ENCODE measurements around the gene LILRA2.
"Not testable (repeated sequence)": the region's sequence is repeated elsewhere in the genome, so short reads cannot be mapped to it uniquely, and the experiment has no call there.

Gene LILRA2

DNA sequence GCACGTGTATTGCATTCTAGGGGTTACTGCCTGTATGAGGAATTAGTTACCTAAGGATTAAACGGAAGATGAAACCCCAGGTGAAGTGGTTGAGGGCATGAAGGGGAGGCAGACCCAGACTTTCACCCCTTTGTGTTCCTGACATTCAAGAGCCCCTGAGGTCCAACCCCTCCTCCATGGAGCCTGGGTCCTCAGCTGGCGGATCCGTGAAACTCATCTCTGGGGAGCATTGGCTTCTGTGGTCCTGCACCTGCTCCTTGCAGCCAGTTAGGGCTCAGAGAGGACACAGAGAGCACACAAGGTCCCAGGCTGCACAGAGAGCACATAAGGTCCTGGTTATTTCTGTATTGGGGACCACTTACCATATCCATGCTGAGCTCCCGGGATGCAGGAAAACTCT lies 12.8 kb downstream of the LILRA2 start:
- Mint-ChIP-seq H3K9me3 (peaks cover 57% of the 10 kb centered on the region), H3K4me1 (no peaks in the 10 kb centered on the region), H3K4me3 (no peak overlapping the region), H3K27ac (no peak overlapping the region), H3K36me3 (ENCODE audit: low read depth) (peaks cover 4% of the 10 kb centered on the region), H3K27me3 (ENCODE audit: low read depth) (no peaks in the 10 kb centered on the region)
- TF ChIP-seq CTCF (IDR thresholded peaks at IDR 0.05; ENCODE audit: unreplicated experiment in 3 of 3), result no peak

- Mint-ChIP-seq H3K4me3 (no peak overlapping the region), H3K27ac (no peak overlapping the region), H3K9me3 (peaks cover 62% of the 10 kb centered on the region), H3K27me3 (ENCODE audit: low read depth) (no peaks in the 10 kb centered on the region), H3K4me1 (no peaks in the 10 kb centered on the region), H3K36me3 (ENCODE audit: low read depth) (peaks cover 4% of the 10 kb centered on the region)
- TF ChIP-seq CTCF (IDR thresholded peaks at IDR 0.05; ENCODE audit: unreplicated experiment in 3 of 3), result no peak
Measured at GRCh38 chr19:54587026-54587425, 13.4 kb downstream of the LILRA2 start.

DNA sequence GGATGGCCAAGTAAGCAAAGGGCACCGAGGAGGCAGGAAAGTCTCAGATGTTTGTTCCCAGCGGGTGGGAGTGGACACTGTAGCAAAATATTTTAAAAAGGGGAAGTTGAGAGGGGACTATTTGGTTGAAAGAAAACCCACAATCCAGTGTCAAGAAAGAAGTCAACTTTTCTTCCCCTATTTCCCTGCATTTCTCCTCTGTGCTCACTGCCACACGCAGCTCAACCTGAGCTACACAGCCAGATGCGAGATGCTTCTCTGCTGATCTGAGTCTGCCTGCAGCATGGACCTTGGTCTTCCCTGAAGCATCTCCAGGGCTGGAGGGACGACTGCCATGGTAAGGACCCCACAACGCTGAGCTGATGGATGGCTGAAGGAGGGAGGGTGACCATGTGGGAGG lies 19.9 kb downstream of the LILRA2 start, which contains the start of gene LILRA1:
TSS of gene LILRA1 (plus strand) at position 188 of the 400 bp plus-strand sequence. CDS start 613 bp downstream, outside the sequence.
- not testable (repeated sequence) for H3K27ac Mint-ChIP-seq; H3K4me1 Mint-ChIP-seq; H3K36me3 Mint-ChIP-seq (ENCODE audit: low read depth); H3K4me3 Mint-ChIP-seq; H3K27me3 Mint-ChIP-seq (ENCODE audit: low read depth)
- H3K9me3 Mint-ChIP-seq, result peaks cover 48% of the 10 kb centered on the region

GRCh38 chr19:54593931-54594626 lies 20.5 kb downstream of the LILRA2 start:
- H3K4me3 Mint-ChIP-seq; H3K4me1 Mint-ChIP-seq; H3K36me3 Mint-ChIP-seq (ENCODE audit: low read depth); H3K27me3 Mint-ChIP-seq (ENCODE audit: low read depth); H3K27ac Mint-ChIP-seq: not testable (repeated sequence)
- H3K9me3 Mint-ChIP-seq, result peaks cover 45% of the 10 kb centered on the region

- Mint-ChIP-seq H3K27ac (no peak overlapping the region), H3K4me1 (no peaks in the 10 kb centered on the region), H3K36me3 (ENCODE audit: low read depth) (no peaks in the 10 kb centered on the region), H3K27me3 (ENCODE audit: low read depth) (no peaks in the 10 kb centered on the region), H3K4me3 (no peak overlapping the region), H3K9me3 (peaks cover 40% of the 10 kb centered on the region)
- TF ChIP-seq CTCF (IDR thresholded peaks at IDR 0.05; ENCODE audit: unreplicated experiment in 3 of 3), result no peak
Measured at GRCh38 chr19:54594737-54595136, 21.1 kb downstream of the LILRA2 start.

- H3K27ac Mint-ChIP-seq; H3K27me3 Mint-ChIP-seq (ENCODE audit: low read depth); H3K4me3 Mint-ChIP-seq; H3K4me1 Mint-ChIP-seq; H3K36me3 Mint-ChIP-seq (ENCODE audit: low read depth): not testable (repeated sequence)
- H3K9me3 Mint-ChIP-seq, result peaks cover 43% of the 10 kb centered on the region
Measured at GRCh38 chr19:54595680-54596436, 22.3 kb downstream of the LILRA2 start.

DNA sequence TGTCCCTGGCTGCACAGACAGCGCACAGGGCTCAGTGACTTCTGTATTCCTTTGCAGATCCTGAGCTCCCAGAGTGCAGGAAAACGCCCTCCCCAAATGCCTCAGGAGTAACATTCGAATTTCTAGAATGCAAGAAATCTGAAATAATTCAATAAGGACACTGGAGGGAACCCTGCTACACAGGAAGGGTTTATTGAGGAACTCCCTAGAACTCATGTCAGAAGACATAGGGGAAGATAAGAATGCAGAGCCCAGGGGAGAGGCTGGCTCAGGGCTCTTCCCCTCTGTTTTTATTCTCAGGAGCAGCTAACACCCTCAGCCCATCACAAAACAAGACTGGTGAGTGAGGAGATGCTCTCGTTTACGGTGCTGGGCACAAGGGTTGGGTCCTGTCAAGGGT lies 26.6 kb downstream of the LILRA2 start:
- H3K4me1 Mint-ChIP-seq, result no peaks in the 10 kb centered on the region
- H3K4me3 Mint-ChIP-seq, result no peak overlapping the region
- no peak for TF ChIP-seq CTCF (IDR thresholded peaks at IDR 0.05; ENCODE audit: unreplicated experiment in 3 of 3)
- H3K36me3 Mint-ChIP-seq (ENCODE audit: low read depth), result no peaks in the 10 kb centered on the region
- H3K27ac Mint-ChIP-seq, result no peak overlapping the region
- peaks cover 47% of the 10 kb centered on the region for H3K9me3 Mint-ChIP-seq
- no peaks in the 10 kb centered on the region for H3K27me3 Mint-ChIP-seq (ENCODE audit: low read depth)

Measured in nephron (organoid).